Parathyroid adenoma (tissue), 2 donors: ENCODE data around the gene APOBEC4.

Experiments used
- H2AFZ ChIP-seq: fragments of 300-600 bp; sonication (generic); one replicate; pipeline ENCODE4 v1.7.0; 2017; ENCODE audit warnings: antibody characterized with exemption, mild to moderate bottlenecking
- H3K27ac ChIP-seq: fragments of 300-600 bp; sonication (generic); one replicate; pipeline ENCODE4 v1.7.0; 2017
- H3K27me3 ChIP-seq: fragments of 300-600 bp; sonication (generic); one replicate; pipeline ENCODE4 v1.7.0; 2017; ENCODE audit warnings: low read length; ENCODE audit not compliant: control insufficient read depth, insufficient read depth
- H3K36me3 ChIP-seq: fragments of 300-600 bp; sonication (generic); one replicate; pipeline ENCODE4 v1.7.0; 2017; ENCODE audit warnings: low read length; ENCODE audit not compliant: control insufficient read depth, insufficient read depth
- H3K4me1 ChIP-seq: fragments of 300-600 bp; sonication (generic); one replicate; pipeline ENCODE4 v1.7.0; 2017; ENCODE audit warnings: control low read depth
- H3K4me2 ChIP-seq: fragments of 300-600 bp; sonication (generic); one replicate; pipeline ENCODE4 v1.7.0; 2017; ENCODE audit warnings: low read length
- H3K4me3 ChIP-seq: fragments of 300-600 bp; sonication (generic); one replicate; pipeline ENCODE4 v1.7.0; 2017; ENCODE audit warnings: low read depth, low read length
- H3K79me2 ChIP-seq: fragments of 300-600 bp; sonication (generic); one replicate; pipeline ENCODE4 v1.7.0; 2017; ENCODE audit warnings: control low read depth
- H3K9ac ChIP-seq: fragments of 300-600 bp; sonication (generic); one replicate; pipeline ENCODE4 v1.7.0; 2017; ENCODE audit warnings: mild to moderate bottlenecking
- H3K9me3 ChIP-seq: fragments of 300-600 bp; sonication (generic); one replicate; pipeline ENCODE4 v1.7.0; 2017; ENCODE audit warnings: low read length; ENCODE audit not compliant: control insufficient read depth
- CTCF ChIP-seq: fragments of 300-600 bp; sonication (generic); IDR thresholded peaks from one replicate; pipeline ENCODE4 v1.7.0; 2017; ENCODE audit warnings: antibody characterized with exemption, mild to moderate bottlenecking
- donor health status: primary hyperparathyroidism.

Gene APOBEC4

DNA sequence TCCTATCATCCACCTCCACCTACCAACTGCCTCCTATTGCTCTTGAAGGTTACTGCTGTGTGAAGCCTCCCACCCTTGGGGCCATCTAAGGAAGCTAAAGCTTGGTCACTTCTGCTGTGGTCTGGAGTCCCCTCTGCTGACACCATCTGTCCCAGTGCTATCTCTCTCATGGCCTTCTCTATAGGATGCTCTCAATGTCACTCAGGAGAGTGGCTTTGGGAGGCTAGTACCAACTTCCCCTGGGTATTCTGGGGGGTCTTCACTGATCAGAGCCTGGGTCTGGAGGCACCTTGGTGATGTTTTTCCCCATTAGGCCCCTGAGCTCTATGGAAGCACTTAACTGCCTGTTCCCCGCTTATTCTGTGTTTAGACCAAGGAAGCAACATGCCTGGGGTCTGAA is 50.6 kb downstream of the APOBEC4 start:
- H3K9ac ChIP-seq = no peak overlapping the region
- H3K36me3 ChIP-seq = no peaks in the 10 kb centered on the region
- H2AFZ ChIP-seq = no peak overlapping the region
- no peak overlapping the region for H3K27ac ChIP-seq
- no peak for TF ChIP-seq CTCF
- no peak overlapping the region for H3K4me2 ChIP-seq
- H3K79me2 ChIP-seq = no peaks in the 10 kb centered on the region
- no peaks in the 10 kb centered on the region for H3K9me3 ChIP-seq
- H3K4me3 ChIP-seq = no peak overlapping the region
- H3K4me1 ChIP-seq = no peaks in the 10 kb centered on the region
- no peaks in the 10 kb centered on the region for H3K27me3 ChIP-seq

GRCh38 chr1:183600634-183601033 is 52.5 kb downstream of the APOBEC4 start:
- no peak overlapping the region for H3K4me3 ChIP-seq

GRCh38 chr1:183600136-183600535 is 53.0 kb downstream of the APOBEC4 start:
- Histone ChIP-seq H3K27ac (no peak overlapping the region), H3K36me3 (no peaks in the 10 kb centered on the region), H3K27me3 (no peaks in the 10 kb centered on the region), H3K4me1 (no peaks in the 10 kb centered on the region), H3K79me2 (no peaks in the 10 kb centered on the region), H3K9me3 (no peaks in the 10 kb centered on the region), H2AFZ (no peak overlapping the region), H3K9ac (no peak overlapping the region), H3K4me2 (no peak overlapping the region), H3K4me3 (no peak overlapping the region)
- no peak for TF ChIP-seq CTCF

More at GRCh38 chr1:183600634-183601033, 52.5 kb downstream of the APOBEC4 start:
- Histone ChIP-seq H3K79me2 (no peaks in the 10 kb centered on the region), H3K36me3 (no peaks in the 10 kb centered on the region), H3K27ac (no peak overlapping the region), H3K27me3 (no peaks in the 10 kb centered on the region), H3K4me1 (no peaks in the 10 kb centered on the region), H2AFZ (no peak overlapping the region), H3K9me3 (no peaks in the 10 kb centered on the region), H3K4me2 (no peak overlapping the region), H3K9ac (no peak overlapping the region)
- TF ChIP-seq CTCF = no peak

GRCh38 chr1:183598386-183598785 is 54.7 kb downstream of the APOBEC4 start:
- H3K79me2 ChIP-seq = no peaks in the 10 kb centered on the region
- H3K27ac ChIP-seq = no peak overlapping the region
- H3K9ac ChIP-seq = no peak overlapping the region
- no peaks in the 10 kb centered on the region for H3K9me3 ChIP-seq
- no peak overlapping the region for H3K4me2 ChIP-seq
- no peak overlapping the region for H2AFZ ChIP-seq
- TF ChIP-seq CTCF = no peak
- no peaks in the 10 kb centered on the region for H3K27me3 ChIP-seq
- H3K36me3 ChIP-seq = no peaks in the 10 kb centered on the region
- H3K4me1 ChIP-seq = no peaks in the 10 kb centered on the region
- H3K4me3 ChIP-seq = no peak overlapping the region

- no peak for TF ChIP-seq CTCF
- Histone ChIP-seq H3K27ac (no peak overlapping the region), H3K9ac (no peak overlapping the region)
These were observed 55.3 kb downstream of the APOBEC4 start for GRCh38 chr1:183597656-183598347.

More at GRCh38 chr1:183597656-183598347, 55.3 kb downstream of the APOBEC4 start:
- Histone ChIP-seq H3K9me3 (no peaks in the 10 kb centered on the region), H3K4me1 (no peaks in the 10 kb centered on the region), H3K79me2 (no peaks in the 10 kb centered on the region), H2AFZ (no peak overlapping the region), H3K4me2 (no peak overlapping the region), H3K4me3 (no peak overlapping the region), H3K36me3 (no peaks in the 10 kb centered on the region), H3K27me3 (no peaks in the 10 kb centered on the region)
